Measurements from ENCODE around the gene TEX11. TPM values are rescaled to one million over a fixed set of nuclear protein-coding genes. Genes with fewer than 3 reads are reported as not detected.
A peak's percentile ranks its signal among the peaks of the same experiment; 100 is the strongest.

TEX11 gene
- total and polyA plus RNA-seq, 12 donors: 0.19 TPM; not detected in 11

- no peak overlapping the region for H3K27ac ChIP-seq
- no peak for TF ChIP-seq CTCF (IDR thresholded peaks at IDR 0.05)
- 73 to 80% methylated on average over 3 of the region's 3 CpGs for WGBS, 2 donors
- no peaks in the 10 kb centered on the region for H3K27me3 ChIP-seq
- no peak for DNase-seq
- intact Hi-C loops (cut with DNase I): no loop called here
- ATAC-seq: peak in 4 of 8 donors; percentile 19 to 61 (median 38)
- H3K36me3 ChIP-seq: peaks cover 0 to 75% (median 0%) of the 10 kb centered on the region in 9 donors
- H3K4me1 ChIP-seq: no peaks in the 10 kb centered on the region
- no peak overlapping the region for H3K4me3 ChIP-seq
- no peaks in the 10 kb centered on the region for H3K9me3 ChIP-seq
These were observed 411.5 kb downstream of the TEX11 start for GRCh38 chrX:70497026-70497425.

DNA sequence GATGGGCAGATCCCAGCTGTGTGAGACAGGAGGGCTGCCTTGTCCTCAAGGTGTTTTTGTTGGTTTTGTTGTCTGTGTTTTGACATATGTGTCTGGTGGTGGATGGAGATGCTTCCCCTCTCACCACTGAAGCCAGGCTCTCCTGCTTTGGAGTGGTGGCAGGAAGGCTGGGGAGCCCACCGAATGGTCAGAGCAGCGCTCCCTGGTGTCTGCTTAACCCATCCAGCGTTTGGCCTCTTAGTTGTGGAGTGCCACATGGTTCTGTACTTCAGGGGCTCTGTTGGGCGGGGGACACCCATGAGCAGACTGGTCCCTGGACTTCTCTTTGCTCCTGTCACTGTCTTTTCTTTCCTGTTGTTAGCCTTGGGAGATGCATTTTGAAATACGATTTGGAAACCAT lies 412.0 kb downstream of the TEX11 start:
- no peak for ATAC-seq
- H3K27me3 ChIP-seq: no peaks in the 10 kb centered on the region
- no peak for DNase-seq
- H3K9me3 ChIP-seq: no peaks in the 10 kb centered on the region
- H3K4me3 ChIP-seq: no peak overlapping the region
- WGBS, 2 donors: 58 to 69% methylated on average over 5 of the region's 5 CpGs
- H3K4me1 ChIP-seq: no peaks in the 10 kb centered on the region
- peaks cover 0 to 71% (median 0%) of the 10 kb centered on the region in 9 donors for H3K36me3 ChIP-seq
- intact Hi-C loops (cut with DNase I): no loop called here
- TF ChIP-seq CTCF (IDR thresholded peaks at IDR 0.05): no peak
- no peak overlapping the region for H3K27ac ChIP-seq

- 93 to 96% methylated on average over 4 of the region's 4 CpGs for WGBS, 2 donors
- no peaks in the 10 kb centered on the region for H3K9me3 ChIP-seq
- H3K36me3 ChIP-seq: peaks cover 0 to 53% (median 0%) of the 10 kb centered on the region in 9 donors
- H3K4me3 ChIP-seq: no peak overlapping the region
- ATAC-seq (no peak), DNase-seq (no peak)
- no peaks in the 10 kb centered on the region for H3K4me1 ChIP-seq
- no peak for TF ChIP-seq CTCF (IDR thresholded peaks at IDR 0.05)
- intact Hi-C loops (cut with DNase I): no loop called here
- H3K27me3 ChIP-seq: peaks cover 0 to 6% (median 0%) of the 10 kb centered on the region in 7 donors
- no peak overlapping the region for H3K27ac ChIP-seq
These were observed 414.1 kb downstream of the TEX11 start for GRCh38 chrX:70494441-70494840.

DNA sequence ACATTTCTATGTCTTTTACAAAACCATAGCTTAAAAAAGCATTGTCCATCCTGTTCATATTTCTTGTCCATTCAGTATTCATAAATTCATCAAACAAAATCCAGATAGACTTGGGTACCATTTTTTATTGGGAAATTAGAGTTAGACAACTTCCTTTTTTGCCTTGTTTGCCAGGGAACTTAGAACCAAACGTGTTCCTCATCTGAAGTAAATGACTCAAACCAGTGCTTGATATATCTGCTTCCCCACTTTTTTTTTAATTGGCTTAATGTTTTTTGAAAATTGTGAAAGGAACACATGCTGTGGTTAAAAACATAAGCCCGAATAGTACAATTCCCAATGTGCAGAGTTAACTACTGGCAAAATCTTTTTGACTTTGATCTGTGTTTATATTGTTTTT lies 419.7 kb downstream of the TEX11 start:
- Histone ChIP-seq H3K27ac (no peak overlapping the region), H3K27me3 (peaks cover 0 to 10% (median 0%) of the 10 kb centered on the region in 7 donors), H3K9me3 (no peaks in the 10 kb centered on the region), H3K4me1 (no peaks in the 10 kb centered on the region), H3K4me3 (no peak overlapping the region), H3K36me3 (peaks cover 0 to 28% (median 0%) of the 10 kb centered on the region in 9 donors)
- ATAC-seq (no peak), DNase-seq (no peak)
- 75 to 79% methylated on average over 2 of the region's 2 CpGs for WGBS, 2 donors
- TF ChIP-seq CTCF (IDR thresholded peaks at IDR 0.05): no peak
- intact Hi-C loops (cut with DNase I): no loop called here

All from heart right ventricle (tissue), 16 donors.